Activated CD8-positive, alpha-beta memory T cell treated with anti-CD3 and anti-CD28 coated beads for 1 hour (primary cell): ENCODE results near the gene PTGDS.

Source experiments
- DNase-seq, 2 donors: peaks; one replicate each; pipeline ENCODE4 v3.0.0-alpha.2; 2020; ENCODE audit warnings: low read depth in 1 of 2; ENCODE audit errors: extremely low read depth in 1 of 2

The PTGDS gene

GRCh38 chr9:136977223-136977622 is at the start of gene PTGDS:
PTGDS (plus strand) TSS chr9:136977504; CDS start chr9:136977579, 75 bp downstream.
- DNase-seq = no peak

- DNase-seq = no peak
Measured at GRCh38 chr9:136928591-136928990, 48.7 kb upstream of the PTGDS start.

GRCh38 chr9:136930014-136930413 is 47.3 kb upstream of the PTGDS start:
- no peak for DNase-seq

GRCh38 chr9:136931611-136932130 is 45.6 kb upstream of the PTGDS start:
- no peak for DNase-seq

- no peak for DNase-seq
Measured at GRCh38 chr9:136934277-136934676, 43.0 kb upstream of the PTGDS start.

GRCh38 chr9:136935651-136936050 is 41.7 kb upstream of the PTGDS start:
- no peak for DNase-seq

GRCh38 chr9:136936645-136937170 is 40.6 kb upstream of the PTGDS start:
- no peak for DNase-seq

GRCh38 chr9:136937186-136938001 is 39.9 kb upstream of the PTGDS start:
- no peak for DNase-seq

- no peak for DNase-seq
Measured at GRCh38 chr9:136939431-136939995, 37.8 kb upstream of the PTGDS start.

GRCh38 chr9:136939996-136940525 is 37.2 kb upstream of the PTGDS start:
- no peak for DNase-seq

- no peak for DNase-seq
Measured at GRCh38 chr9:136940526-136941230, 36.6 kb upstream of the PTGDS start.

- no peak for DNase-seq
Measured at GRCh38 chr9:136941231-136942111, 35.8 kb upstream of the PTGDS start.

GRCh38 chr9:136942112-136942880 is 35.0 kb upstream of the PTGDS start:
- no peak for DNase-seq

- DNase-seq = no peak
Measured at GRCh38 chr9:136942881-136943230, 34.4 kb upstream of the PTGDS start.

GRCh38 chr9:136943291-136944211 is 33.8 kb upstream of the PTGDS start:
- DNase-seq = no peak

GRCh38 chr9:136944212-136944518 is 33.1 kb upstream of the PTGDS start:
- no peak for DNase-seq

GRCh38 chr9:136944519-136945332 is 32.6 kb upstream of the PTGDS start, which contains the start of the genes C8G and FBXW5:
C8G (plus strand) TSS chr9:136945243; CDS start chr9:136945321, 78 bp downstream.
FBXW5 (minus strand) TSS chr9:136944738; CDS start chr9:136944083, 655 bp downstream.
- DNase-seq = peak; percentile 75 to 90
